H1 (cell line): ENCODE results near the gene KCTD10. TPM values are rescaled to one million over a fixed set of nuclear protein-coding genes. Genes with fewer than 3 reads are reported as not detected.

Source experiments
- CTCF ChIA-PET: fragments of 300-600 bp; sonication (Branson Sonifier 250); formaldehyde crosslinking; loops from one replicate; lab custom pipeline; 2021; ENCODE audit not compliant: partially characterized antibody; lab: Charles Lee
- POLR2A ChIA-PET: fragments of 300-600 bp; sonication (Branson Sonifier 250); formaldehyde crosslinking; loops from one replicate; lab custom pipeline; 2021; ENCODE audit warnings: inconsistent platforms; ENCODE audit not compliant: partially characterized antibody; lab: Charles Lee
- DNase-seq, 2 experiments: peaks; one replicate each; pipeline versions ENCODE4 v3.0.0 to v3.0.0-alpha.2; 2010 to 2022; ENCODE audit warnings: low spot score in 2 of 2, low read depth in 1 of 2, mixed read lengths in 1 of 2
- FAIRE-seq: peaks from 2 replicates; lab custom pipeline; 2011; peaks lifted over from hg19 to GRCh38; lab: Jason Lieb, UNC
- H2AFZ ChIP-seq: 2 replicates; pipeline ENCODE4 v1.8.1; 2012; ENCODE audit warnings: low read length, inconsistent platforms
- H2AK5ac ChIP-seq: 2 replicates; pipeline ENCODE4 v1.6.1; 2013; ENCODE audit warnings: low read depth, low read length
- H2BK120ac ChIP-seq: replicated peaks from 2 replicates; pipeline ENCODE3; 2013; ENCODE audit warnings: low read depth, low read length, inconsistent platforms
- H2BK12ac ChIP-seq: 2 replicates; pipeline ENCODE4 v1.6.1; 2013; ENCODE audit warnings: low read depth, low read length
- H2BK15ac ChIP-seq: 2 replicates; pipeline ENCODE4 v1.6.1; 2013; ENCODE audit warnings: low read length
- H2BK20ac ChIP-seq: 2 replicates; pipeline ENCODE4 v1.6.1; 2013; ENCODE audit warnings: low read length
- H2BK5ac ChIP-seq: 2 replicates; pipeline ENCODE4 v1.6.1; 2013; ENCODE audit warnings: low read depth, low read length
- H3K14ac ChIP-seq: 2 replicates; pipeline ENCODE4 v1.6.1; 2013; ENCODE audit warnings: inconsistent platforms; ENCODE audit not compliant: insufficient read length
- H3K18ac ChIP-seq: 2 replicates; pipeline ENCODE4 v1.6.1; 2013; ENCODE audit warnings: low read length; ENCODE audit errors: extremely low read depth
- H3K23ac ChIP-seq: 2 replicates; pipeline ENCODE4 v1.6.1; 2013; ENCODE audit warnings: inconsistent platforms; ENCODE audit not compliant: insufficient read length
- H3K23me2 ChIP-seq: 2 replicates; pipeline ENCODE4 v1.6.1; 2013; ENCODE audit warnings: low read depth, low read length
- H3K27ac ChIP-seq: 2 replicates; pipeline ENCODE4 v1.6.1; 2011; ENCODE audit warnings: low read depth, low read length, inconsistent platforms
- H3K27me3 ChIP-seq, 4 experiments: replicated peaks in 1 of 4; 1 replicate in 1 of 4; 2 replicates in 3 of 4; pipeline versions ENCODE4 v1.6.1 to v1.8.1; 2011 to 2013; ENCODE audit warnings: low read length in 3 of 4, mild to moderate bottlenecking in 3 of 4, inconsistent platforms in 2 of 4, mixed read lengths in 2 of 4, moderate library complexity in 1 of 4; ENCODE audit not compliant: control insufficient read depth in 3 of 4, insufficient read depth in 3 of 4; ENCODE audit errors: extremely low read depth in 1 of 4
- H3K36me3 ChIP-seq, 4 experiments: 2 replicates each; pipeline versions ENCODE4 v1.6.1 to v1.8.1; 2011 to 2013; ENCODE audit warnings: mild to moderate bottlenecking in 4 of 4, low read length in 3 of 4, moderate library complexity in 2 of 4, control low read depth in 1 of 4, inconsistent platforms in 1 of 4; ENCODE audit not compliant: insufficient read depth in 4 of 4, control insufficient read depth in 2 of 4
- H3K4ac ChIP-seq: replicated peaks from 2 replicates; pipeline ENCODE3; 2013; ENCODE audit warnings: low read length, low read depth, mixed read lengths, inconsistent platforms; ENCODE audit not compliant: insufficient read length
- H3K4me1 ChIP-seq, 4 experiments: replicated peaks in 1 of 4; 1 replicate in 1 of 4; 2 replicates in 3 of 4; pipeline versions ENCODE4 v1.6.1 to v1.8.1; 2011 to 2013; ENCODE audit warnings: low read length in 3 of 4, inconsistent platforms in 2 of 4, mixed read lengths in 1 of 4; ENCODE audit not compliant: insufficient read depth in 4 of 4, control insufficient read depth in 3 of 4
- H3K4me2 ChIP-seq, 2 experiments: 2 replicates each; pipeline versions ENCODE4 v1.6.1 to v1.8.1; 2011 to 2013; ENCODE audit warnings: low read depth in 2 of 2, low read length in 2 of 2, control low read depth in 1 of 2, inconsistent platforms in 1 of 2, mild to moderate bottlenecking in 1 of 2; ENCODE audit not compliant: insufficient read depth in 1 of 2
- H3K4me3 ChIP-seq, 4 experiments: fragments of 200-600, 300-600 bp in 1 of 4; sonication (generic), shearing (Covaris generic), sonication (Bioruptor Twin) in 1 of 4; 2 replicates each; pipeline versions ENCODE4 v1.5.1 to v1.8.1; 2011 to 2016; ENCODE audit warnings: low read length in 4 of 4, low read depth in 3 of 4, control low read depth in 2 of 4, inconsistent platforms in 2 of 4, mild to moderate bottlenecking in 2 of 4, mixed read lengths in 1 of 4, moderate library complexity in 1 of 4; ENCODE audit not compliant: insufficient read depth in 2 of 4; ENCODE audit errors: extremely low read depth in 1 of 4
- H3K56ac ChIP-seq: replicated peaks from 2 replicates; pipeline ENCODE3; 2013; ENCODE audit warnings: low read depth, mild to moderate bottlenecking, mixed read lengths, low read length, inconsistent platforms; ENCODE audit not compliant: insufficient read length
- H3K79me1 ChIP-seq: 2 replicates; pipeline ENCODE4 v1.6.1; 2013; ENCODE audit warnings: low read depth, low read length, control low read depth
- H3K79me2 ChIP-seq, 2 experiments: 2 replicates each; pipeline versions ENCODE4 v1.6.1 to v1.8.1; 2012 to 2013; ENCODE audit warnings: low read length in 2 of 2, mild to moderate bottlenecking in 2 of 2, inconsistent platforms in 1 of 2; ENCODE audit not compliant: insufficient read depth in 2 of 2, control insufficient read depth in 1 of 2
- H3K9ac ChIP-seq, 4 experiments: replicated peaks in 1 of 4; 1 replicate in 1 of 4; 2 replicates in 3 of 4; pipeline versions ENCODE4 v1.6.1 to v1.8.1; 2011 to 2013; ENCODE audit warnings: low read depth in 3 of 4, low read length in 3 of 4, control low read depth in 2 of 4, mild to moderate bottlenecking in 2 of 4, moderate library complexity in 2 of 4, inconsistent platforms in 1 of 4; ENCODE audit errors: extremely low read depth in 1 of 4
- H3K9me3 ChIP-seq, 2 experiments: 2 replicates each; pipeline versions ENCODE4 v1.6.1 to v1.8.1; 2012 to 2013; ENCODE audit warnings: mild to moderate bottlenecking in 2 of 2, moderate library complexity in 2 of 2, control low read depth in 1 of 2, inconsistent platforms in 1 of 2, low read depth in 1 of 2, low read length in 1 of 2, mixed read lengths in 1 of 2; ENCODE audit not compliant: insufficient read depth in 2 of 2
- H4K20me1 ChIP-seq, 2 experiments: replicated peaks in 1 of 2; 2 replicates each; pipeline versions ENCODE3 to v1.8.1; 2011 to 2013; ENCODE audit warnings: inconsistent platforms in 2 of 2, low read length in 2 of 2, mild to moderate bottlenecking in 1 of 2; ENCODE audit not compliant: insufficient read depth in 2 of 2, control insufficient read depth in 1 of 2
- H4K5ac ChIP-seq: 2 replicates; pipeline ENCODE4 v1.6.1; 2013; ENCODE audit warnings: low read length, low read depth, mixed read lengths, inconsistent platforms; ENCODE audit not compliant: insufficient read length
- H4K8ac ChIP-seq: 2 replicates; pipeline ENCODE4 v1.8.0; 2013; ENCODE audit warnings: mild to moderate bottlenecking, moderate library complexity, low read length, inconsistent platforms; ENCODE audit not compliant: insufficient read depth; ENCODE audit errors: extremely low read depth
- H4K91ac ChIP-seq: replicated peaks from 2 replicates; pipeline ENCODE3; 2013; ENCODE audit warnings: low read length, mixed read lengths, inconsistent platforms; ENCODE audit not compliant: insufficient read length
- CREB1 ChIP-seq: IDR thresholded peaks from 2 replicates; pipeline ENCODE4 v1.6.1; 2012; ENCODE audit warnings: inconsistent platforms
- SIN3A ChIP-seq, 2 experiments: IDR thresholded peaks in 1 of 2; conservative IDR thresholded peaks in 1 of 2; 2 replicates each; pipeline ENCODE4 v1.6.1; 2011 to 2012; ENCODE audit warnings: low read length in 2 of 2, improper control_type of control experiment in 1 of 2, low read depth in 1 of 2, mild to moderate bottlenecking in 1 of 2
- TAF1 ChIP-seq: IDR thresholded peaks from 2 replicates; pipeline ENCODE4 v1.6.1; 2011; ENCODE audit warnings: mild to moderate bottlenecking, low read depth, low read length
- WGBS, 2 experiments: shearing (Covaris generic) in 1 of 2; methylation state at CpG; one replicate each; pipeline versions ENCODE4 v1.1.6 to v1.1.7; 2013 to 2015; ENCODE audit warnings: low lambda C conversion rate in 2 of 2, mixed read lengths in 2 of 2, inconsistent platforms in 1 of 2, low coverage in 1 of 2, missing lambda C conversion rate in 1 of 2; ENCODE audit not compliant: insufficient replicate concordance in 2 of 2, insufficient coverage in 1 of 2, insufficient read length in 1 of 2; ENCODE audit errors: extremely low coverage in 1 of 2, missing lambda C conversion rate in 1 of 2; 5-methylcytosine and 5-hydroxymethylcytosine counted together
- polyA plus RNA-seq, 7 experiments: library from polyadenylated mRNA; depleted of rRNA in 3 of 7; stranded (reverse) in 5 of 7; unstranded in 2 of 7; fragments of >200 nt in 5 of 7; fragments of 200-250 nt in 2 of 7; gene quantifications; 1 replicate in 5 of 7; 2 replicates in 1 of 7; 4 replicates in 1 of 7; pipeline versions ENCODE4 v1.2.1 to v1.2.3, GENCODE V29; 2011 to 2013; ENCODE audit warnings: missing spikeins in 2 of 7, mixed read lengths in 2 of 7
- total RNA-seq: library from RNA; stranded (reverse); fragmentation: NEBNext Ultra II Directional; extraction: Animal tissue kit (Norgen Biotek cat#: 25700); gene quantifications from 2 replicates; pipeline ENCODE4 v1.2.1, GENCODE V29; 2021

Gene KCTD10
- total and polyA plus RNA-seq, 2 of the 8 experiments (the other 6 are each of a cell fraction or from before 2014, with no cell fraction given): 45.3 to 52.4 TPM

- 92% methylated on average over 4 of the region's 4 CpGs; no CpG with 5 or more reads in 1 of the 2 experiments for WGBS, 2 experiments
- 0 out of 4 replicates have a peak, but pooled peaks cover 0 to 4% of the 10 kb centered on the region in 2 experiments for H3K9me3 ChIP-seq
These were observed 14.6 kb upstream of the KCTD10 start for GRCh38 chr12:109491671-109492070.

More at GRCh38 chr12:109491671-109492070, 14.6 kb upstream of the KCTD10 start:
- Histone ChIP-seq H3K36me3 (peaks cover 7 to 56% (median 37%) of the 10 kb centered on the region in 4 experiments), H2AFZ (no peak overlapping the region), H2BK5ac (no peak overlapping the region), H3K4me3 (no peak overlapping the region)
- DNase-seq: no peak
- TF ChIP-seq SIN3A (conservative IDR thresholded peaks at IDR 0.05 in 1 of 2, IDR thresholded peaks at IDR 0.05 in 1 of 2; ENCODE audit: low read depth in 1 of 2, low read length in 2 of 2) (no peak), TAF1 (no peak), CREB1 (no peak)
- TF ChIP-seq, all 59 proteins: peak for 0
- Histone ChIP-seq H2BK120ac (no peak overlapping the region), H4K5ac (no peak overlapping the region), H3K79me1 (no peaks in the 10 kb centered on the region), H4K8ac (no peak overlapping the region), H2BK20ac (no peak overlapping the region), H3K27ac (no peak overlapping the region), H3K4me2 (no peak overlapping the region), H4K91ac (no peak overlapping the region), H3K4ac (no peak overlapping the region), H3K18ac (no peak overlapping the region), H3K79me2 (no peaks in the 10 kb centered on the region), H3K14ac (no peak overlapping the region), H3K23ac (no peak overlapping the region), H3K27me3 (no peaks in the 10 kb centered on the region), H2AK5ac (no peak overlapping the region), H3K23me2 (no peaks in the 10 kb centered on the region), H4K20me1 (peaks cover 0 to 4% of the 10 kb centered on the region in 2 experiments), H3K4me1 (no peaks in the 10 kb centered on the region), H2BK15ac (no peak overlapping the region), H2BK12ac (no peak overlapping the region), H3K9ac (no peak overlapping the region), H3K56ac (no peak overlapping the region)
- POLR2A ChIA-PET: no interaction called here
- no peak for FAIRE-seq
- CTCF ChIA-PET: interaction anchor here (1.2 to 2.0 kb wide), 2 partner anchors 20 to 58 kb away, joined by 3 to 5 read pairs; no protein-coding TSS in a partner anchor
